A549 (cell line): ENCODE data around the gene FRMD8. TPM values are rescaled to one million over a fixed set of nuclear protein-coding genes. Genes with fewer than 3 reads are reported as not detected.
A peak's percentile ranks its signal among the peaks of the same experiment; 100 is the strongest.

Source experiments
- BCL3 ChIP-seq: fragments of >200 bp; sonication (Bioruptor Twin); formaldehyde crosslinking; IDR thresholded peaks from 3 replicates; pipeline ENCODE4 v1.6.1; 2016
- CBX2 ChIP-seq: fragments of 200-600 bp; sonication (generic); IDR thresholded peaks from 2 replicates; pipeline ENCODE4 v1.6.1; 2016; ENCODE audit warnings: low read depth, mild to moderate bottlenecking, borderline replicate concordance
- CBX8 ChIP-seq: fragments of 200-600 bp; sonication (generic); IDR thresholded peaks from 2 replicates; pipeline ENCODE4 v1.6.1; 2016
- CEBPB ChIP-seq, 2 experiments: fragments of >200 bp in 1 of 2; sonication (Bioruptor Twin) in 1 of 2; formaldehyde crosslinking in 1 of 2; IDR thresholded peaks; 2 replicates each; pipeline ENCODE4 v1.6.1; 2012 to 2016
- CHD4 ChIP-seq: fragments of 200-600 bp; sonication (generic); IDR thresholded peaks from 2 replicates; pipeline ENCODE4 v1.6.1; 2016; ENCODE audit warnings: antibody characterized with exemption, mild to moderate bottlenecking, borderline replicate concordance
- CTCF ChIP-seq: fragments of >200 bp; sonication (Bioruptor Twin); formaldehyde crosslinking; IDR thresholded peaks from 3 replicates; pipeline ENCODE4 v1.5.1; 2016
- ELK1 ChIP-seq: fragments of 150-350 bp; IDR thresholded peaks from 2 replicates; pipeline ENCODE4 v1.6.1; 2014; ENCODE audit warnings: low read depth, mild to moderate bottlenecking, low read length
- FOSB ChIP-seq: fragments of 250-450 bp; sonication (Bioruptor Pico); IDR thresholded peaks from 2 replicates; pipeline ENCODE4 v1.5.0; 2020; ENCODE audit warnings: mild to moderate bottlenecking, moderate library complexity
- FOXS1 ChIP-seq: fragments of 250-450 bp; sonication (Bioruptor Pico); IDR thresholded peaks from 2 replicates; pipeline ENCODE4 v1.5.0; 2020; ENCODE audit warnings: mild to moderate bottlenecking, moderate library complexity
- GATA3 ChIP-seq: IDR thresholded peaks from 2 replicates; pipeline ENCODE4 v1.6.1; 2012; ENCODE audit warnings: borderline replicate concordance
- HES2 ChIP-seq: fragments of >200 bp; sonication (Bioruptor Twin); formaldehyde crosslinking; IDR thresholded peaks from 2 replicates; pipeline ENCODE4 v1.6.1; 2016
- HMGXB4 ChIP-seq: fragments of 250-450 bp; sonication (Bioruptor Pico); IDR thresholded peaks from 2 replicates; pipeline ENCODE4 v1.5.0; 2021; ENCODE audit warnings: mild to moderate bottlenecking, moderate library complexity, borderline replicate concordance
- HOXA7 ChIP-seq: fragments of 250-450 bp; sonication (Bioruptor Pico); IDR thresholded peaks from 2 replicates; pipeline ENCODE4 v1.5.0; 2020; ENCODE audit warnings: mild to moderate bottlenecking, moderate library complexity
- JUN ChIP-seq, 2 experiments: fragments of >200 bp; sonication (Bioruptor Twin); formaldehyde crosslinking; IDR thresholded peaks; 2 replicates in 1 of 2; 3 replicates in 1 of 2; pipeline ENCODE4 v1.6.1; 2016 to 2017
- JUNB ChIP-seq: fragments of >200 bp; sonication (Bioruptor Twin); formaldehyde crosslinking; IDR thresholded peaks from 2 replicates; pipeline ENCODE4 v1.6.1; 2016
- MAFK ChIP-seq: fragments of 450-650 bp; IDR thresholded peaks from 2 replicates; pipeline ENCODE4 v1.6.1; 2014; ENCODE audit not compliant: partially characterized antibody
- NFE2L2 ChIP-seq: fragments of 150-350 bp; conservative IDR thresholded peaks from 2 replicates; pipeline ENCODE4 v1.6.1; 2014; ENCODE audit warnings: low read length
- NR3C1 ChIP-seq: fragments of >200 bp; sonication (Bioruptor Twin); formaldehyde crosslinking; IDR thresholded peaks from 3 replicates; pipeline ENCODE4 v1.6.1; 2017
- PBX3 ChIP-seq: IDR thresholded peaks from 2 replicates; pipeline ENCODE4 v1.6.1; 2012
- POLR2A ChIP-seq: IDR thresholded peaks from 2 replicates; pipeline ENCODE4 v1.6.1; 2012; ENCODE audit warnings: mild to moderate bottlenecking, low read length
- POLR2AphosphoS2 ChIP-seq: conservative IDR thresholded peaks from 2 replicates; pipeline ENCODE4 v1.6.1; 2012; ENCODE audit warnings: low read length, improper control_type of control experiment, inconsistent platforms
- RARB ChIP-seq: fragments of 250-450 bp; sonication (Bioruptor Pico); IDR thresholded peaks from 2 replicates; pipeline ENCODE4 v1.8.0; 2021; ENCODE audit warnings: mild to moderate bottlenecking, moderate library complexity
- REST ChIP-seq: fragments of 200-600 bp; sonication (generic); IDR thresholded peaks from 2 replicates; pipeline ENCODE4 v1.6.1; 2016; ENCODE audit warnings: antibody characterized with exemption, mild to moderate bottlenecking, moderate library complexity
- RNF2 ChIP-seq: fragments of 200-600 bp; sonication (generic); IDR thresholded peaks from 2 replicates; pipeline ENCODE4 v1.6.1; 2016; ENCODE audit warnings: low read depth, mild to moderate bottlenecking, antibody characterized with exemption, moderate library complexity, borderline replicate concordance
- SMC3 ChIP-seq: fragments of >200 bp; sonication (Bioruptor Twin); formaldehyde crosslinking; IDR thresholded peaks from 3 replicates; pipeline ENCODE4 v1.6.1; 2018; ENCODE audit warnings: inconsistent platforms
- SREBF2 ChIP-seq: fragments of 450-650 bp; IDR thresholded peaks from 2 replicates; pipeline ENCODE4 v1.6.1; 2014; ENCODE audit warnings: mild to moderate bottlenecking, moderate library complexity
- TFCP2L1 ChIP-seq: fragments of 250-450 bp; sonication (Bioruptor Pico); IDR thresholded peaks from 2 replicates; pipeline ENCODE4 v1.5.0; 2021; ENCODE audit warnings: mild to moderate bottlenecking
- USF2 ChIP-seq: fragments of 450-650 bp; IDR thresholded peaks from 2 replicates; pipeline ENCODE4 v1.6.1; 2014; ENCODE audit warnings: antibody characterized with exemption
- ZC3H11A ChIP-seq: fragments of 450-650 bp; IDR thresholded peaks from 2 replicates; pipeline ENCODE4 v1.6.1; 2014; ENCODE audit warnings: antibody characterized with exemption, mild to moderate bottlenecking
- ZFP36 ChIP-seq: fragments of 450-650 bp; IDR thresholded peaks from 2 replicates; pipeline ENCODE4 v1.6.1; 2014; ENCODE audit warnings: borderline replicate concordance; ENCODE audit not compliant: partially characterized antibody
- ZNF302 ChIP-seq: fragments of 250-450 bp; sonication (Bioruptor Pico); IDR thresholded peaks from 2 replicates; pipeline ENCODE4 v1.9.0; 2021; ENCODE audit warnings: inconsistent platforms, mild to moderate bottlenecking, moderate library complexity
- polyA plus RNA-seq, 4 experiments: library from polyadenylated mRNA; depleted of rRNA in 3 of 4; stranded (reverse); fragments of >200 nt; fragmentation: RNase III in 1 of 4; extraction: RNeasy Plus Mini Kit Qiagen cat#74134 plus additional on column Dnase treatment in 1 of 4; gene quantifications; 2 replicates in 3 of 4; 3 replicates in 1 of 4; pipeline ENCODE4 v1.2.3, GENCODE V29; 2011 to 2017

FRMD8 gene
- polyA plus RNA-seq, 2 of the 4 experiments (the other 2 are of a cell fraction), result 12.9 to 20.0 TPM

GRCh38 chr11:65422633-65423515 is 36.4 kb downstream of the FRMD8 start, which contains the start of gene NEAT1 (continued):
- TF ChIP-seq PBX3 (peak; percentile 90), USF2 (no peak), CEBPB (IDR thresholded peaks at IDR 0.05) (peak; percentile 74 to 96), ZC3H11A (no peak), RNF2 (no peak), CHD4 (no peak), CTCF (no peak), MAFK (no peak), ZFP36 (no peak), JUN (IDR thresholded peaks at IDR 0.05) (peak; percentile 98 to 100), TFCP2L1 (CRISPR knock-in tag) (peak; percentile 100), POLR2A (peak; percentile 99), CBX2 (no peak; the same call in 1 of the 2 replicates), HMGXB4 (CRISPR knock-in tag) (peak; percentile 100), BCL3 (peak; percentile 99), POLR2AphosphoS2 (peak; percentile 99), CBX8 (no peak), REST (peak; percentile 64), SMC3 (no peak), FOXS1 (CRISPR knock-in tag) (peak; percentile 41), RARB (peak; percentile 100), GATA3 (peak; percentile 60), ELK1 (no peak), HES2 (no peak), JUNB (no peak), ZNF302 (CRISPR knock-in tag) (no peak), NR3C1 (no peak), SREBF2 (no peak), NFE2L2 (no peak; the same call in 1 of the 2 replicates), FOSB (CRISPR knock-in tag) (peak; percentile 100), HOXA7 (CRISPR knock-in tag) (peak; percentile 100)
